ENCODE data around the gene TPX2.

The TPX2 gene

GRCh38 chr20:31829731-31830130, 90.6 kb downstream of the TPX2 start:
- Mint-ChIP-seq H3K36me3 (ENCODE audit: low read depth) (no peaks in the 10 kb centered on the region), H3K27ac (no peak overlapping the region), H3K4me3 (no peak overlapping the region), H3K9me3 (no peaks in the 10 kb centered on the region), H3K4me1 (ENCODE audit: low read depth) (peaks cover 5% of the 10 kb centered on the region), H3K27me3 (peaks cover 27% of the 10 kb centered on the region)
- intact Hi-C loops (cut with micrococcal nuclease): no loop called here

GRCh38 chr20:31830406-31830981, 91.4 kb downstream of the TPX2 start:
- Mint-ChIP-seq H3K27me3 (peaks cover 35% of the 10 kb centered on the region), H3K9me3 (no peaks in the 10 kb centered on the region), H3K4me3 (no peak overlapping the region), H3K27ac (no peak overlapping the region), H3K4me1 (ENCODE audit: low read depth) (peaks cover 13% of the 10 kb centered on the region), H3K36me3 (ENCODE audit: low read depth) (no peaks in the 10 kb centered on the region)
- intact Hi-C loops (cut with micrococcal nuclease): no loop called here

GRCh38 chr20:31831211-31831610, 92.1 kb downstream of the TPX2 start:
- Mint-ChIP-seq H3K36me3 (ENCODE audit: low read depth) (no peaks in the 10 kb centered on the region), H3K4me1 (ENCODE audit: low read depth) (peaks cover 20% of the 10 kb centered on the region), H3K27me3 (peaks cover 37% of the 10 kb centered on the region), H3K4me3 (no peak overlapping the region), H3K9me3 (no peaks in the 10 kb centered on the region), H3K27ac (no peak overlapping the region)
- intact Hi-C loops (cut with micrococcal nuclease): no loop called here

GRCh38 chr20:31831771-31832306, 92.7 kb downstream of the TPX2 start:
- Mint-ChIP-seq H3K27me3 (peaks cover 40% of the 10 kb centered on the region), H3K4me3 (no peak overlapping the region), H3K4me1 (ENCODE audit: low read depth) (peaks cover 26% of the 10 kb centered on the region), H3K36me3 (ENCODE audit: low read depth) (no peaks in the 10 kb centered on the region), H3K27ac (no peak overlapping the region), H3K9me3 (no peaks in the 10 kb centered on the region)
- intact Hi-C loops (cut with micrococcal nuclease): no loop called here

GRCh38 chr20:31833130-31833930, 94.2 kb downstream of the TPX2 start:
- peaks cover 30% of the 10 kb centered on the region for H3K4me1 Mint-ChIP-seq (ENCODE audit: low read depth)
- peaks cover 42% of the 10 kb centered on the region for H3K27me3 Mint-ChIP-seq
- intact Hi-C loops (cut with micrococcal nuclease): no loop called here
- no peak overlapping the region for H3K27ac Mint-ChIP-seq
- no peak overlapping the region for H3K4me3 Mint-ChIP-seq
- H3K9me3 Mint-ChIP-seq: no peaks in the 10 kb centered on the region
- H3K36me3 Mint-ChIP-seq (ENCODE audit: low read depth): no peaks in the 10 kb centered on the region

GRCh38 chr20:31833931-31834521, 94.9 kb downstream of the TPX2 start:
- Mint-ChIP-seq H3K27ac (no peak overlapping the region), H3K9me3 (no peaks in the 10 kb centered on the region), H3K27me3 (peaks cover 39% of the 10 kb centered on the region), H3K4me3 (no peak overlapping the region), H3K36me3 (ENCODE audit: low read depth) (no peaks in the 10 kb centered on the region), H3K4me1 (ENCODE audit: low read depth) (peaks cover 30% of the 10 kb centered on the region)
- intact Hi-C loops (cut with micrococcal nuclease): no loop called here

- Mint-ChIP-seq H3K27ac (no peak overlapping the region), H3K4me1 (ENCODE audit: low read depth) (peaks cover 30% of the 10 kb centered on the region), H3K4me3 (no peak overlapping the region), H3K36me3 (ENCODE audit: low read depth) (no peaks in the 10 kb centered on the region), H3K27me3 (peaks cover 39% of the 10 kb centered on the region), H3K9me3 (no peaks in the 10 kb centered on the region)
- intact Hi-C loops (cut with micrococcal nuclease): no loop called here
These were observed 96.5 kb downstream of the TPX2 start for GRCh38 chr20:31835554-31835953.

GRCh38 chr20:31835977-31836852, 97.1 kb downstream of the TPX2 start:
- peaks cover 30% of the 10 kb centered on the region for H3K4me1 Mint-ChIP-seq (ENCODE audit: low read depth)
- H3K9me3 Mint-ChIP-seq: no peaks in the 10 kb centered on the region
- no peaks in the 10 kb centered on the region for H3K36me3 Mint-ChIP-seq (ENCODE audit: low read depth)
- intact Hi-C loops (cut with micrococcal nuclease): no loop called here
- H3K27ac Mint-ChIP-seq: no peak overlapping the region
- no peak overlapping the region for H3K4me3 Mint-ChIP-seq
- peaks cover 44% of the 10 kb centered on the region for H3K27me3 Mint-ChIP-seq

GRCh38 chr20:31836853-31837608, 97.9 kb downstream of the TPX2 start:
- no peaks in the 10 kb centered on the region for H3K9me3 Mint-ChIP-seq
- H3K27me3 Mint-ChIP-seq: peaks cover 44% of the 10 kb centered on the region
- H3K27ac Mint-ChIP-seq: no peak overlapping the region
- peaks cover 30% of the 10 kb centered on the region for H3K4me1 Mint-ChIP-seq (ENCODE audit: low read depth)
- intact Hi-C loops (cut with micrococcal nuclease): no loop called here
- no peaks in the 10 kb centered on the region for H3K36me3 Mint-ChIP-seq (ENCODE audit: low read depth)
- no peak overlapping the region for H3K4me3 Mint-ChIP-seq

- Mint-ChIP-seq H3K36me3 (ENCODE audit: low read depth) (no peaks in the 10 kb centered on the region), H3K27me3 (peaks cover 48% of the 10 kb centered on the region), H3K27ac (no peak overlapping the region), H3K4me3 (no peak overlapping the region), H3K4me1 (ENCODE audit: low read depth) (peaks cover 33% of the 10 kb centered on the region), H3K9me3 (no peaks in the 10 kb centered on the region)
- intact Hi-C loops (cut with micrococcal nuclease): no loop called here
These were observed 98.9 kb downstream of the TPX2 start for GRCh38 chr20:31837896-31838397.

- intact Hi-C loops (cut with micrococcal nuclease): no loop called here
- Mint-ChIP-seq H3K4me1 (ENCODE audit: low read depth) (peaks cover 33% of the 10 kb centered on the region), H3K4me3 (no peak overlapping the region), H3K9me3 (no peaks in the 10 kb centered on the region), H3K27ac (no peak overlapping the region), H3K36me3 (ENCODE audit: low read depth) (no peaks in the 10 kb centered on the region), H3K27me3 (peaks cover 44% of the 10 kb centered on the region)
These were observed 99.7 kb downstream of the TPX2 start for GRCh38 chr20:31838646-31839292.

GRCh38 chr20:31839782-31840487, 100.8 kb downstream of the TPX2 start:
- Mint-ChIP-seq H3K4me3 (no peak overlapping the region), H3K27me3 (peaks cover 41% of the 10 kb centered on the region), H3K9me3 (no peaks in the 10 kb centered on the region), H3K36me3 (ENCODE audit: low read depth) (no peaks in the 10 kb centered on the region), H3K27ac (no peak overlapping the region), H3K4me1 (ENCODE audit: low read depth) (peaks cover 31% of the 10 kb centered on the region)
- intact Hi-C loops (cut with micrococcal nuclease): no loop called here

Measured in dendritic cell treated with granulocyte-macrophage colony-stimulating factor and Interleukin-4, amounts not matched to agents 40 ng/mL and 50 ng/mL, for 4 days (primary cell).